HepG2 (cell line): ENCODE results near the gene PSENEN. TPM values are rescaled to one million over a fixed set of nuclear protein-coding genes. Genes with fewer than 3 reads are reported as not detected.
A peak's percentile ranks its signal among the peaks of the same experiment; 100 is the strongest.

Experiments
- AHR ChIP-seq: IDR thresholded peaks from 2 replicates; pipeline ENCODE4 v1.6.1; 2018; ENCODE audit warnings: missing genetic modification reagents, missing compliant biosample characterization
- CAMTA2 ChIP-seq: sonication (generic); formaldehyde crosslinking; IDR thresholded peaks from 2 replicates; pipeline ENCODE4 v1.4.0; 2020; ENCODE audit warnings: mild to moderate bottlenecking, missing genetic modification reagents, borderline replicate concordance
- CREB1 ChIP-seq, 2 experiments: fragments of 450-650 bp in 1 of 2; IDR thresholded peaks; 2 replicates each; pipeline ENCODE4 v1.6.1; 2016 to 2017; ENCODE audit warnings: control low read depth in 1 of 2, mild to moderate bottlenecking in 1 of 2, missing compliant biosample characterization in 1 of 2, missing genetic modification characterization in 1 of 2
- HCFC1 ChIP-seq: fragments of 150-350 bp; IDR thresholded peaks from 2 replicates; pipeline ENCODE4 v1.6.1; 2014; ENCODE audit warnings: low read depth, low read length
- HNF4G ChIP-seq, 2 experiments: sonication (generic) in 1 of 2; formaldehyde crosslinking in 1 of 2; IDR thresholded peaks; 2 replicates each; pipeline versions ENCODE4 v1.4.0 to v1.6.1; 2011 to 2020; ENCODE audit warnings: borderline replicate concordance in 2 of 2, low read depth in 2 of 2, mild to moderate bottlenecking in 2 of 2, low read length in 1 of 2, missing genetic modification reagents in 1 of 2, moderate library complexity in 1 of 2
- NCOA2 ChIP-seq: sonication (generic); formaldehyde crosslinking; IDR thresholded peaks from 2 replicates; pipeline ENCODE4 v1.8.0; 2022; ENCODE audit warnings: inconsistent platforms
- RFX5 ChIP-seq: IDR thresholded peaks from 2 replicates; pipeline ENCODE4 v1.6.1; 2011; ENCODE audit warnings: low read depth, low read length, improper control_type of control experiment
- SP4 ChIP-seq: sonication (generic); formaldehyde crosslinking; IDR thresholded peaks from 2 replicates; pipeline ENCODE4 v1.8.1; 2023; ENCODE audit warnings: mild to moderate bottlenecking, missing genetic modification reagents
- YEATS4 ChIP-seq: sonication (generic); formaldehyde crosslinking; IDR thresholded peaks from 2 replicates; pipeline ENCODE4 v1.4.0; 2020; ENCODE audit warnings: missing genetic modification reagents, borderline replicate concordance
- ZBTB20 ChIP-seq: sonication (generic); formaldehyde crosslinking; IDR thresholded peaks from 2 replicates; pipeline ENCODE4 v1.8.1; 2023; ENCODE audit warnings: missing genetic modification reagents, low read depth, mild to moderate bottlenecking, borderline replicate concordance
- ZC3H4 ChIP-seq: sonication (generic); formaldehyde crosslinking; IDR thresholded peaks from 2 replicates; pipeline ENCODE4 v1.4.0; 2020; ENCODE audit warnings: missing genetic modification reagents, borderline replicate concordance
- ZNF232 ChIP-seq: sonication (generic); formaldehyde crosslinking; IDR thresholded peaks from 2 replicates; pipeline ENCODE4 v1.4.0; 2020; ENCODE audit warnings: missing genetic modification reagents, borderline replicate concordance
- ZNF292 ChIP-seq: sonication (generic); formaldehyde crosslinking; IDR thresholded peaks from 2 replicates; pipeline ENCODE4 v1.8.1; 2022; ENCODE audit warnings: mild to moderate bottlenecking, low read depth, missing genetic modification reagents, borderline replicate concordance
- ZNF431 ChIP-seq: sonication (generic); formaldehyde crosslinking; IDR thresholded peaks from 2 replicates; pipeline ENCODE4 v1.9.0; 2022; ENCODE audit warnings: missing genetic modification reagents, low read depth, mild to moderate bottlenecking, borderline replicate concordance
- ZNF556 ChIP-seq: sonication (generic); formaldehyde crosslinking; IDR thresholded peaks from 2 replicates; pipeline ENCODE4 v1.4.0; 2020; ENCODE audit warnings: mild to moderate bottlenecking, missing genetic modification reagents, borderline replicate concordance
- ZNF781 ChIP-seq: sonication (generic); formaldehyde crosslinking; IDR thresholded peaks from 2 replicates; pipeline ENCODE4 v1.5.1; 2020; ENCODE audit warnings: borderline replicate concordance, mild to moderate bottlenecking, missing genetic modification reagents; ENCODE audit errors: not compliant biosample characterization
- polyA plus RNA-seq, 8 experiments: library from polyadenylated mRNA; depleted of rRNA in 3 of 8; stranded (reverse) in 7 of 8; unstranded in 1 of 8; fragments of >200 nt; fragmentation: Illumina TruSeq in 4 of 8; extraction: Trizol in 4 of 8; gene quantifications; 2 replicates each; pipeline versions ENCODE4 v1.2.1 to v1.2.3, GENCODE V29; 2011 to 2016; ENCODE audit warnings: low read depth in 4 of 8, missing spikeins in 1 of 8, mixed read lengths in 1 of 8; ENCODE audit not compliant: insufficient read depth in 1 of 8
- total RNA-seq, 5 experiments: library from RNA; depleted of rRNA; stranded (reverse); fragments of >200 nt; fragmentation: Illumina TruSeq; extraction: Trizol; gene quantifications; 2 replicates each; pipeline ENCODE4 v1.2.3, GENCODE V29; 2016; ENCODE audit warnings: low read depth in 1 of 5
- TF ChIP-seq, protein P1 (sequence below): sonication (generic); formaldehyde crosslinking; IDR thresholded peaks from 2 replicates; pipeline ENCODE4 v1.5.1; 2020; ENCODE audit warnings: mild to moderate bottlenecking, missing genetic modification reagents, moderate library complexity
- TF ChIP-seq, protein P2 (sequence below): IDR thresholded peaks from 2 replicates; pipeline ENCODE4 v1.6.1; 2016
- TF ChIP-seq, protein P3 (sequence below): sonication (generic); formaldehyde crosslinking; IDR thresholded peaks from 2 replicates; pipeline ENCODE4 v1.9.0; 2021; ENCODE audit warnings: missing genetic modification reagents, borderline replicate concordance
- TF ChIP-seq, protein P4 (sequence below): IDR thresholded peaks from 2 replicates; pipeline ENCODE4 v1.6.1; 2016; ENCODE audit warnings: missing compliant biosample characterization, missing genetic modification reagents, borderline replicate concordance

Gene PSENEN
- total and polyA plus RNA-seq, 2 of the 13 experiments (the other 11 are each of a cell fraction or from before 2014, with no cell fraction given) = 16.9 to 34.2 TPM

DNA sequence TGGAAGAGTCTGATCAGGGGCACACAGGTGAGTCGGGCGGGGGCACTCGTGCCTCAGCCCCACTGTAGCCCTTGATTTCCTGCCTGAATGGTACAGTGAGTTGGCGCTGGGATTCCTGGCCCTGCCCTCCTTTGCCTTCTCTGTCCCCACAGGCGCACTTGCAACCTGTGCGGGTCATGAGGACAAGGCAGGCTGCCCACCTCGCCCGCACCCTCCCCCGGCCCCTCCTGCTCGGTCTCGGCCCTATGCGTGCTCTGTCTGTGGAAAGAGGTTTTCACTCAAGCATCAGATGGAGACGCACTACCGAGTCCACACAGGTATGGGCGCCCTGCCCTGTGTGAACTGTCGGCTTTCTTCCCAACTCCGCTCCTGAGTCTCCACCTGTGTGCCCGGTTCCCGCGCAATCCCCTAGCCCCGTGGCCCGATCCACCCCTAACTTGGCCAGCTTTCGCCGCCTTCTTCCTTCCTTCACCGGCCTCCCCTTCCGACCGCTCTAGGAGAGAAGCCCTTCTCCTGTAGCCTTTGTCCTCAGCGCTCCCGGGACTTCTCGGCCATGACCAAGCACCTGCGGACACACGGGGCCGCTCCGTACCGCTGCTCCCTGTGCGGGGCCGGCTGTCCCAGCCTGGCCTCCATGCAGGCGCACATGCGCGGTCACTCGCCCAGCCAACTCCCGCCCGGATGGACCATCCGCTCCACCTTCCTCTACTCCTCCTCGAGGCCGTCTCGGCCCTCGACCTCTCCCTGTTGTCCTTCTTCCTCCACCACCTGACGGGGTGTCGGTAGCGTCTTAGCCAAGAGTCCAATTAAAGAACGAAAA is 29.3 kb upstream of the PSENEN start (continued):
- TF ChIP-seq, protein P1, sequence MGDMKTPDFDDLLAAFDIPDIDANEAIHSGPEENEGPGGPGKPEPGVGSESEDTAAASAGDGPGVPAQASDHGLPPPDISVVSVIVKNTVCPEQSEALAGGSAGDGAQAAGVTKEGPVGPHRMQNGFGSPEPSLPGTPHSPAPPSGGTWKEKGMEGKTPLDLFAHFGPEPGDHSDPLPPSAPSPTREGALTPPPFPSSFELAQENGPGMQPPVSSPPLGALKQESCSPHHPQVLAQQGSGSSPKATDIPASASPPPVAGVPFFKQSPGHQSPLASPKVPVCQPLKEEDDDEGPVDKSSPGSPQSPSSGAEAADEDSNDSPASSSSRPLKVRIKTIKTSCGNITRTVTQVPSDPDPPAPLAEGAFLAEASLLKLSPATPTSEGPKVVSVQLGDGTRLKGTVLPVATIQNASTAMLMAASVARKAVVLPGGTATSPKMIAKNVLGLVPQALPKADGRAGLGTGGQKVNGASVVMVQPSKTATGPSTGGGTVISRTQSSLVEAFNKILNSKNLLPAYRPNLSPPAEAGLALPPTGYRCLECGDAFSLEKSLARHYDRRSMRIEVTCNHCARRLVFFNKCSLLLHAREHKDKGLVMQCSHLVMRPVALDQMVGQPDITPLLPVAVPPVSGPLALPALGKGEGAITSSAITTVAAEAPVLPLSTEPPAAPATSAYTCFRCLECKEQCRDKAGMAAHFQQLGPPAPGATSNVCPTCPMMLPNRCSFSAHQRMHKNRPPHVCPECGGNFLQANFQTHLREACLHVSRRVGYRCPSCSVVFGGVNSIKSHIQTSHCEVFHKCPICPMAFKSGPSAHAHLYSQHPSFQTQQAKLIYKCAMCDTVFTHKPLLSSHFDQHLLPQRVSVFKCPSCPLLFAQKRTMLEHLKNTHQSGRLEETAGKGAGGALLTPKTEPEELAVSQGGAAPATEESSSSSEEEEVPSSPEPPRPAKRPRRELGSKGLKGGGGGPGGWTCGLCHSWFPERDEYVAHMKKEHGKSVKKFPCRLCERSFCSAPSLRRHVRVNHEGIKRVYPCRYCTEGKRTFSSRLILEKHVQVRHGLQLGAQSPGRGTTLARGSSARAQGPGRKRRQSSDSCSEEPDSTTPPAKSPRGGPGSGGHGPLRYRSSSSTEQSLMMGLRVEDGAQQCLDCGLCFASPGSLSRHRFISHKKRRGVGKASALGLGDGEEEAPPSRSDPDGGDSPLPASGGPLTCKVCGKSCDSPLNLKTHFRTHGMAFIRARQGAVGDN (CRISPR knock-in tag) = peak; percentile 98
- TF ChIP-seq ZNF781 (CRISPR knock-in tag) (peak; percentile 93), YEATS4 (CRISPR knock-in tag) (no peak), HCFC1 (no peak), ZNF232 (no peak), HNF4G (IDR thresholded peaks at IDR 0.05; ENCODE audit: borderline replicate concordance, low read depth, low read length) (no peak), HNF4G (CRISPR knock-in tag; IDR thresholded peaks at IDR 0.05; ENCODE audit: borderline replicate concordance, low read depth) (0 out of 2 replicates have a peak, but pooled peaks have one; percentile 54), ZC3H4 (CRISPR knock-in tag) (no peak), AHR (peak; percentile 42), ZBTB20 (CRISPR knock-in tag) (peak; percentile 67; the same call in 1 of the 2 replicates), CREB1 (IDR thresholded peaks at IDR 0.05) (no peak), CREB1 (CRISPR knock-in tag; IDR thresholded peaks at IDR 0.05) (no peak), ZNF431 (CRISPR knock-in tag) (0 out of 2 replicates have a peak, but pooled peaks have one; percentile 49), CAMTA2 (CRISPR knock-in tag) (no peak), RFX5 (no peak), NCOA2 (CRISPR knock-in tag) (0 out of 2 replicates have a peak, but pooled peaks have one; percentile 19), SP4 (CRISPR knock-in tag) (peak; percentile 7; the same call in 1 of the 2 replicates), ZNF292 (CRISPR knock-in tag) (no peak; the same call in 1 of the 2 replicates), ZNF556 (CRISPR knock-in tag) (no peak)
- TF ChIP-seq, protein P2, sequence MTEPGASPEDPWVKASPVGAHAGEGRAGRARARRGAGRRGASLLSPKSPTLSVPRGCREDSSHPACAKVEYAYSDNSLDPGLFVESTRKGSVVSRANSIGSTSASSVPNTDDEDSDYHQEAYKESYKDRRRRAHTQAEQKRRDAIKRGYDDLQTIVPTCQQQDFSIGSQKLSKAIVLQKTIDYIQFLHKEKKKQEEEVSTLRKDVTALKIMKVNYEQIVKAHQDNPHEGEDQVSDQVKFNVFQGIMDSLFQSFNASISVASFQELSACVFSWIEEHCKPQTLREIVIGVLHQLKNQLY = no peak
- TF ChIP-seq, protein P3, sequence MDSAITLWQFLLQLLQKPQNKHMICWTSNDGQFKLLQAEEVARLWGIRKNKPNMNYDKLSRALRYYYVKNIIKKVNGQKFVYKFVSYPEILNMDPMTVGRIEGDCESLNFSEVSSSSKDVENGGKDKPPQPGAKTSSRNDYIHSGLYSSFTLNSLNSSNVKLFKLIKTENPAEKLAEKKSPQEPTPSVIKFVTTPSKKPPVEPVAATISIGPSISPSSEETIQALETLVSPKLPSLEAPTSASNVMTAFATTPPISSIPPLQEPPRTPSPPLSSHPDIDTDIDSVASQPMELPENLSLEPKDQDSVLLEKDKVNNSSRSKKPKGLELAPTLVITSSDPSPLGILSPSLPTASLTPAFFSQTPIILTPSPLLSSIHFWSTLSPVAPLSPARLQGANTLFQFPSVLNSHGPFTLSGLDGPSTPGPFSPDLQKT (CRISPR knock-in tag) = no peak
- TF ChIP-seq, protein P4, sequence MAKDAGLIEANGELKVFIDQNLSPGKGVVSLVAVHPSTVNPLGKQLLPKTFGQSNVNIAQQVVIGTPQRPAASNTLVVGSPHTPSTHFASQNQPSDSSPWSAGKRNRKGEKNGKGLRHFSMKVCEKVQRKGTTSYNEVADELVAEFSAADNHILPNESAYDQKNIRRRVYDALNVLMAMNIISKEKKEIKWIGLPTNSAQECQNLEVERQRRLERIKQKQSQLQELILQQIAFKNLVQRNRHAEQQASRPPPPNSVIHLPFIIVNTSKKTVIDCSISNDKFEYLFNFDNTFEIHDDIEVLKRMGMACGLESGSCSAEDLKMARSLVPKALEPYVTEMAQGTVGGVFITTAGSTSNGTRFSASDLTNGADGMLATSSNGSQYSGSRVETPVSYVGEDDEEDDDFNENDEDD = peak; percentile 93; the same call in 1 of the 2 replicates
